K562 (cell line): ENCODE data around the gene CFAP20DC. TPM values are rescaled to one million over a fixed set of nuclear protein-coding genes. Genes with fewer than 3 reads are reported as not detected.

Experiments used
- ATAC-seq: fragments of 200-7000 bp; cut with Tn5 transposase; 3 replicates; pipeline ENCODE4 v1.9.1; 2020; ENCODE audit warnings: moderate library complexity
- BruUV-seq: library from RNA; stranded (reverse); fragments of 400-500 nt; replicated peaks from 2 replicates; lab custom pipeline; 2021; lab: Mats Ljungman, UMichigan
- CTCF ChIA-PET: fragments of 300-600 bp; formaldehyde crosslinking; extraction: SDS; loops from one replicate; lab custom pipeline; 2021; ENCODE audit warnings: low intra/inter-chr PET ratio; lab: Yijun Ruan, JAX
- POLR2A ChIA-PET: fragments of 300-600, 350-650 bp; sonication (Branson Sonifier 250); formaldehyde crosslinking; extraction: SDS; loops from one replicate; lab custom pipeline; 2021; ENCODE audit warnings: antibody characterized with exemption, inconsistent platforms; lab: Yijun Ruan, JAX
- DNase-seq, 4 experiments: peaks; one replicate each; pipeline versions ENCODE4 v3.0.0 to v3.0.0-alpha.2; 2011 to 2018; ENCODE audit warnings: low spot score in 3 of 4, mixed read lengths in 3 of 4; ENCODE audit errors: extremely low read depth in 1 of 4
- FAIRE-seq: peaks from 2 replicates; lab custom pipeline; 2011; peaks lifted over from hg19 to GRCh38; lab: Jason Lieb, UNC
- H2AFZ ChIP-seq: 2 replicates; pipeline ENCODE4 v1.6.0; 2011; ENCODE audit warnings: low read depth, low read length, control low read depth, inconsistent platforms
- H3K27ac ChIP-seq: fragments of 200-600 bp; 3 replicates; pipeline ENCODE4 v1.8.0; 2011; ENCODE audit warnings: low read depth, mild to moderate bottlenecking, control low read depth, inconsistent platforms, low read length, moderate library complexity, mixed read lengths; ENCODE audit errors: extremely low read depth
- H3K27me3 ChIP-seq, 2 experiments: fragments of 300-600 bp in 1 of 2; 2 replicates in 1 of 2; 3 replicates in 1 of 2; pipeline versions ENCODE4 v1.6.0 to v1.8.0; 2011; ENCODE audit warnings: inconsistent platforms in 2 of 2, low read length in 2 of 2, mild to moderate bottlenecking in 1 of 2, mixed read lengths in 1 of 2, moderate library complexity in 1 of 2; ENCODE audit not compliant: control insufficient read depth in 2 of 2, insufficient read depth in 2 of 2
- H3K36me3 ChIP-seq: fragments of 300-600 bp; 3 replicates; pipeline ENCODE4 v1.8.0; 2011; ENCODE audit warnings: mild to moderate bottlenecking, low read length, inconsistent platforms; ENCODE audit not compliant: control insufficient read depth, insufficient read depth
- H3K4me1 ChIP-seq, 2 experiments: fragments of 200-600 bp in 1 of 2; replicated peaks in 1 of 2; 2 replicates in 1 of 2; 3 replicates in 1 of 2; pipeline versions ENCODE4 v1.5.1 to v1.8.0; 2011; ENCODE audit warnings: inconsistent platforms in 2 of 2, low read length in 2 of 2, mild to moderate bottlenecking in 1 of 2, mixed read lengths in 1 of 2, moderate library complexity in 1 of 2; ENCODE audit not compliant: control insufficient read depth in 2 of 2, insufficient read depth in 2 of 2
- H3K4me2 ChIP-seq: 2 replicates; pipeline ENCODE4 v1.6.1; 2011; ENCODE audit warnings: low read length, control low read depth, inconsistent platforms, mixed read lengths; ENCODE audit not compliant: insufficient read depth
- H3K4me3 ChIP-seq: fragments of 200-600 bp; sonication (generic), shearing (Covaris generic); 2 replicates; pipeline ENCODE4 v1.5.1; 2016; ENCODE audit warnings: control low read depth, inconsistent platforms
- H3K79me2 ChIP-seq: fragments of 200-600 bp; 3 replicates; pipeline ENCODE4 v1.8.0; 2011; ENCODE audit warnings: low read length, inconsistent platforms; ENCODE audit not compliant: control insufficient read depth, insufficient read depth
- H3K9ac ChIP-seq, 2 experiments: 2 replicates each; pipeline versions ENCODE4 v1.6.0 to v1.6.1; 2011; ENCODE audit warnings: low read depth in 2 of 2, low read length in 2 of 2, control low read depth in 1 of 2, inconsistent platforms in 1 of 2, mild to moderate bottlenecking in 1 of 2, mixed read lengths in 1 of 2; ENCODE audit not compliant: insufficient read depth in 1 of 2
- H3K9me1 ChIP-seq: one replicate; pipeline ENCODE4 v1.6.0; 2011; ENCODE audit warnings: inconsistent platforms, mild to moderate bottlenecking, low read length, moderate library complexity; ENCODE audit not compliant: control insufficient read depth, insufficient read depth
- H3K9me3 ChIP-seq: replicated peaks from 2 replicates; pipeline ENCODE4 v1.5.1; 2011; ENCODE audit warnings: low read depth, low read length, inconsistent platforms; ENCODE audit not compliant: control insufficient read depth, insufficient read depth
- H4K20me1 ChIP-seq: replicated peaks from 2 replicates; pipeline ENCODE4 v1.6.1; 2011; ENCODE audit warnings: low read length, inconsistent platforms, mixed read lengths; ENCODE audit not compliant: control insufficient read depth, insufficient read depth
- ARNT ChIP-seq, 2 experiments: fragments of 450-650 bp; IDR thresholded peaks; 2 replicates each; pipeline ENCODE4 v1.6.1; 2016; ENCODE audit warnings: mild to moderate bottlenecking in 1 of 2
- FOXA3 ChIP-seq, 2 experiments: fragments of 450-650 bp in 1 of 2; sonication (generic) in 1 of 2; formaldehyde crosslinking; IDR thresholded peaks in 1 of 2; conservative IDR thresholded peaks in 1 of 2; 2 replicates each; pipeline versions ENCODE4 v1.4.0 to v1.8.0; 2020 to 2022; ENCODE audit warnings: mild to moderate bottlenecking in 2 of 2, missing genetic modification reagents in 1 of 2
- MTA1 ChIP-seq: fragments of 450-650 bp; IDR thresholded peaks from 2 replicates; pipeline ENCODE4 v1.6.1; 2017; ENCODE audit warnings: borderline replicate concordance
- NELFE ChIP-seq: IDR thresholded peaks from 2 replicates; pipeline ENCODE4 v1.6.1; 2011; ENCODE audit warnings: mild to moderate bottlenecking; ENCODE audit not compliant: insufficient read depth, insufficient read length
- SMARCB1 ChIP-seq: IDR thresholded peaks from 2 replicates; pipeline ENCODE4 v1.6.1; 2011; ENCODE audit warnings: improper control_type of control experiment, low read depth; ENCODE audit not compliant: insufficient read length
- TAL1 ChIP-seq: fragments of 450-650 bp; IDR thresholded peaks from 2 replicates; pipeline ENCODE4 v1.6.1; 2016; ENCODE audit warnings: mild to moderate bottlenecking
- THRAP3 ChIP-seq: fragments of 450-650 bp; IDR thresholded peaks from 2 replicates; pipeline ENCODE4 v1.6.1; 2016; ENCODE audit warnings: mild to moderate bottlenecking, inconsistent platforms, borderline replicate concordance
- ZBTB9 ChIP-seq: fragments of 450-650 bp; formaldehyde crosslinking; IDR thresholded peaks from 2 replicates; pipeline ENCODE4 v1.4.0; 2020; ENCODE audit warnings: mild to moderate bottlenecking, moderate library complexity
- ZKSCAN3 ChIP-seq: fragments of 250-450 bp; sonication (Bioruptor Pico); IDR thresholded peaks from 2 replicates; pipeline ENCODE4 v1.4.0; 2020
- WGBS: fragments of 100-300 bp; shearing (Covaris generic); methylation state at CpG from one replicate; pipeline ENCODE4 v1.1.6; 2016; ENCODE audit warnings: low coverage, mixed read lengths; ENCODE audit not compliant: insufficient coverage; ENCODE audit errors: missing lambda C conversion rate; 5-methylcytosine and 5-hydroxymethylcytosine counted together
- in situ Hi-C: fragments of 300-500 bp; cut with MboI; formaldehyde crosslinking; loops from 4 replicates; pipeline ENCODE4 v1.15.0; 2018; ENCODE audit warnings: inconsistent platforms, mixed read lengths
- intact Hi-C: fragments of 100-400 bp; cut with micrococcal nuclease; formaldehyde crosslinking; loops from 2 replicates; pipeline ENCODE4 v1.14.2; 2022
- polyA plus RNA-seq, 8 experiments: library from polyadenylated mRNA; depleted of rRNA in 4 of 8; stranded (reverse) in 5 of 8; unstranded in 3 of 8; fragments of >200 nt; fragmentation: Nextera tagmentation in 2 of 8; fragmentation: Illumina TruSeq in 1 of 8; extraction: Ambion mirVana in 2 of 8; extraction: Trizol in 1 of 8; gene quantifications; 2 replicates each; pipeline versions ENCODE4 v1.2.1 to v1.2.3, GENCODE V29; 2011 to 2014; ENCODE audit warnings: inconsistent platforms in 1 of 8, missing spikeins in 1 of 8
- total RNA-seq, 7 experiments: library from RNA; depleted of rRNA in 6 of 7; stranded (reverse); fragments of >200 nt in 6 of 7; fragmentation: Illumina TruSeq in 2 of 7; extraction: Trizol in 2 of 7; gene quantifications; 2 replicates each; pipeline versions ENCODE4 v1.2.1 to v1.2.3, GENCODE V29; 2011 to 2021; ENCODE audit warnings: low replicate concordance in 1 of 7

Gene CFAP20DC
- total and polyA plus RNA-seq, 9 of the 15 experiments (the other 6 are each of a cell fraction or from before 2014, with no cell fraction given), result 1.6 to 5.9 (median 4.6) TPM

GRCh38 chr3:58988041-58988440 lies 61.8 kb downstream of the CFAP20DC start:
- Histone ChIP-seq H4K20me1 (no peaks in the 10 kb centered on the region), H3K4me1 (no peaks in the 10 kb centered on the region), H3K4me2 (no peak overlapping the region), H3K79me2 (no peaks in the 10 kb centered on the region), H3K4me3 (no peak overlapping the region), H2AFZ (no peak overlapping the region), H3K27ac (no peak overlapping the region), H3K27me3 (no peaks in the 10 kb centered on the region), H3K9me1 (no peaks in the 10 kb centered on the region), H3K9me3 (no peaks in the 10 kb centered on the region), H3K36me3 (no peaks in the 10 kb centered on the region), H3K9ac (no peak overlapping the region)
- ChIA-PET POLR2A (no interaction called here), CTCF (no interaction called here)
- no TSS peak for BruUV-seq
- no peak for TF ChIP-seq TAL1
- no peak for TF ChIP-seq NELFE
- no peak for TF ChIP-seq MTA1
- TF ChIP-seq ZKSCAN3 (CRISPR knock-in tag), result no peak
- TF ChIP-seq FOXA3 (CRISPR knock-in tag; conservative IDR thresholded peaks at IDR 0.05 in 1 of 2, IDR thresholded peaks at IDR 0.05 in 1 of 2), result no peak
- TF ChIP-seq ZBTB9, result no peak
- TF ChIP-seq THRAP3, result no peak
- no peak for TF ChIP-seq ARNT (IDR thresholded peaks at IDR 0.05)
- TF ChIP-seq SMARCB1, result no peak
- ATAC-seq, result no peak
- in situ Hi-C loops, result no loop called here
- no peak for DNase-seq
- WGBS, result 9% methylated on average over 3 of the region's 3 CpGs
- intact Hi-C loops, result no loop called here
- no peak for FAIRE-seq
